ENCODE measurements around the gene NCEH1. TPM values are rescaled to one million over a fixed set of nuclear protein-coding genes. Genes with fewer than 3 reads are reported as not detected.
"Not testable (repeated sequence)": the region's sequence is repeated elsewhere in the genome, so short reads cannot be mapped to it uniquely, and the experiment has no call there.

Gene NCEH1
- polyA plus RNA-seq, 1 of the 3 experiments (the other 2 are of a cell fraction), result 7.5 TPM

DNA sequence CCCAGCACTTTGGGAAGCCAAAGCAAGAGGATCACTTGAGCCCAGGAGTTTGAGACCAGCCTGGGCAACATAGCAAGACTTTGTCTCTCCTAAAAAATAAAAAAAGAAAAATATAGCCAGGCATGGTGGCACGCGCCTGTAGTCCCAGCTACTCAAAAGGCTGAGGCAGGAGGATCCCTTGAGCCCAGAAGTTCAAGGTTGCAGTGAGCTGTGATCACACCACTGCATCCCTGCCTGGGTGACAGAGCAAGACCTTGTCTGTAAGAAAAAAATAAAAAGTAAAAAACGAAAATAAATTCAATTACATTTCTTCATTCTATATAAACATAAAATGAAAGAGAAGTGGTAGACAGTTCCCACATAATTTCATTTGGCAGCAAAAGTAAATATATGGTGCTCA lies 8.1 kb downstream of the NCEH1 start:
- peaks cover 87% of the 10 kb centered on the region for H3K79me2 ChIP-seq (ENCODE audit: insufficient read depth)
- H2AFZ ChIP-seq (ENCODE audit: low read depth); H3K4me2 ChIP-seq; H3K9me2 ChIP-seq; H3K27ac ChIP-seq (ENCODE audit: low read depth in 2 of 2, low read length in 1 of 2); H3K27me3 ChIP-seq (ENCODE audit: insufficient read depth); H3F3A ChIP-seq (replicated peaks; ENCODE audit: insufficient read depth); H3K36me3 ChIP-seq (replicated peaks in 1 of 2; ENCODE audit: control insufficient read depth in 1 of 2, insufficient read depth in 2 of 2, low read length in 1 of 2); H3K9me3 ChIP-seq; H4K20me1 ChIP-seq (ENCODE audit: insufficient read depth); H3K4me1 ChIP-seq (ENCODE audit: control insufficient read depth in 1 of 2, insufficient read depth in 2 of 2, low read depth in 1 of 2, low read length in 1 of 2); H3K4me3 ChIP-seq (ENCODE audit: low read depth in 2 of 2, low read length in 1 of 2); POLR2A ChIA-PET; DNase-seq; H3K9ac ChIP-seq: not testable (repeated sequence)
- WGBS (ENCODE audit: low lambda C conversion rate), result 78% methylated on average over 3 of the region's 3 CpGs
- CTCF ChIA-PET, result interaction anchor here (1.2 to 2.1 kb wide), 3 partner anchors 30 to 48 kb away, joined by 3 to 5 read pairs (median 4); partner anchors contain the start of gene ECT2

DNA sequence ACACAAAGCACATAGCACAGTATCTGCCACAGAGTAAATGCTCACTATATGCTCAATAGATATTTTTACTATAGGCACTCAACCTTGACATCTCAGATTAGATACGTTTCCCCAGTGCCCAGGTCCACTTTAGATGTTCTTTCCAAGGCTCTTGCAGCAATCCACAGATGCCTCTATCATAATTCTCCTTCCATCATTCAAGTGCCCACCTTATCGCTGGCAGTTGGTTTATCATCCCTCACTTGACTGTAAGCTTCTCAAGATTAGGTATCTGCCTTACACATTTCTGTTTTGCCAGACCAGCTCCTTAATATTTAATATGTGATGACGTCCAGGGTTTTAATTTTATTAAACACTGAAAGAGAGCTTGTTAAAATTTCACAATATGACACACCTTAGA lies 8.6 kb downstream of the NCEH1 start:
- Histone ChIP-seq H3K4me1 (ENCODE audit: control insufficient read depth in 1 of 2, insufficient read depth in 2 of 2, low read depth in 1 of 2, low read length in 1 of 2) (no peaks in the 10 kb centered on the region), H3K79me2 (ENCODE audit: insufficient read depth) (peaks cover 87% of the 10 kb centered on the region), H3K4me3 (ENCODE audit: low read depth in 2 of 2, low read length in 1 of 2) (no peak overlapping the region), H3K9me2 (no peaks in the 10 kb centered on the region), H3K27ac (ENCODE audit: low read depth in 2 of 2, low read length in 1 of 2) (no peak overlapping the region), H3K36me3 (replicated peaks in 1 of 2; ENCODE audit: control insufficient read depth in 1 of 2, insufficient read depth in 2 of 2, low read length in 1 of 2) (peaks cover 0 to 4% of the 10 kb centered on the region in 2 experiments), H4K20me1 (ENCODE audit: insufficient read depth) (no peaks in the 10 kb centered on the region), H3F3A (replicated peaks; ENCODE audit: insufficient read depth) (no peaks in the 10 kb centered on the region), H2AFZ (ENCODE audit: low read depth) (no peak overlapping the region), H3K9me3 (no peaks in the 10 kb centered on the region), H3K4me2 (no peak overlapping the region), H3K27me3 (ENCODE audit: insufficient read depth) (no peaks in the 10 kb centered on the region), H3K9ac (no peak overlapping the region)
- TF ChIP-seq MAX (IDR thresholded peaks at IDR 0.05; ENCODE audit: low read depth) (no peak), RAD21 (IDR thresholded peaks at IDR 0.05; ENCODE audit: low read length) (no peak), POLR2AphosphoS5 (IDR thresholded peaks at IDR 0.05; ENCODE audit: low read depth, low read length) (no peak), EP300 (IDR thresholded peaks at IDR 0.05; ENCODE audit: borderline replicate concordance in 1 of 2, low read depth in 1 of 2, low read length in 1 of 2) (no peak), REST (IDR thresholded peaks at IDR 0.05; ENCODE audit: low read depth, low read length) (no peak), RXRA (IDR thresholded peaks at IDR 0.05; ENCODE audit: borderline replicate concordance, low read depth) (no peak), CTCF (IDR thresholded peaks at IDR 0.05) (no peak), GABPA (IDR thresholded peaks at IDR 0.05; ENCODE audit: low read depth) (no peak), TCF12 (IDR thresholded peaks at IDR 0.05) (no peak), MXI1 (IDR thresholded peaks at IDR 0.05; ENCODE audit: low read depth, low read length) (no peak), FOXJ3 (CRISPR knock-in tag; IDR thresholded peaks at IDR 0.05) (no peak), NRF1 (IDR thresholded peaks at IDR 0.05; ENCODE audit: low read depth, low read length) (no peak)
- TF ChIP-seq, protein P1, sequence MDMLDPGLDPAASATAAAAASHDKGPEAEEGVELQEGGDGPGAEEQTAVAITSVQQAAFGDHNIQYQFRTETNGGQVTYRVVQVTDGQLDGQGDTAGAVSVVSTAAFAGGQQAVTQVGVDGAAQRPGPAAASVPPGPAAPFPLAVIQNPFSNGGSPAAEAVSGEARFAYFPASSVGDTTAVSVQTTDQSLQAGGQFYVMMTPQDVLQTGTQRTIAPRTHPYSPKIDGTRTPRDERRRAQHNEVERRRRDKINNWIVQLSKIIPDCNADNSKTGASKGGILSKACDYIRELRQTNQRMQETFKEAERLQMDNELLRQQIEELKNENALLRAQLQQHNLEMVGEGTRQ (IDR thresholded peaks at IDR 0.05; ENCODE audit: borderline replicate concordance, low read depth, low read length), result no peak
- TF ChIP-seq, protein P2, sequence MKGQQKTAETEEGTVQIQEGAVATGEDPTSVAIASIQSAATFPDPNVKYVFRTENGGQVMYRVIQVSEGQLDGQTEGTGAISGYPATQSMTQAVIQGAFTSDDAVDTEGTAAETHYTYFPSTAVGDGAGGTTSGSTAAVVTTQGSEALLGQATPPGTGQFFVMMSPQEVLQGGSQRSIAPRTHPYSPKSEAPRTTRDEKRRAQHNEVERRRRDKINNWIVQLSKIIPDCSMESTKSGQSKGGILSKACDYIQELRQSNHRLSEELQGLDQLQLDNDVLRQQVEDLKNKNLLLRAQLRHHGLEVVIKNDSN (IDR thresholded peaks at IDR 0.05; ENCODE audit: borderline replicate concordance, low read depth), result no peak
- no peak for DNase-seq
- ChIA-PET POLR2A (no interaction called here), CTCF (interaction anchor here (1.2 to 3.2 kb wide), 3 partner anchors 9 to 36 kb away, joined by 3 to 16 read pairs (median 5); partner anchors contain the start of gene NCEH1)
- WGBS (ENCODE audit: low lambda C conversion rate), result 95% methylated on average over 3 of the region's 3 CpGs
